BE2C (cell line): ENCODE data around the gene TMED8.

Experiments used
- DNase-seq: peaks from one replicate; pipeline ENCODE4 v3.0.0-alpha.2; 2020
- H3K27me3 ChIP-seq: fragments of 250-450 bp; sonication (Bioruptor Pico); 2 replicates; pipeline ENCODE4 v1.5.1; 2020; ENCODE audit warnings: mild to moderate bottlenecking
- H3K36me3 ChIP-seq: fragments of 250-450 bp; sonication (Bioruptor Pico); 2 replicates; pipeline ENCODE4 v1.5.1; 2020; ENCODE audit warnings: mild to moderate bottlenecking
- H3K4me1 ChIP-seq: fragments of 250-450 bp; sonication (Bioruptor Pico); 2 replicates; pipeline ENCODE4 v1.5.1; 2020
- H3K4me3 ChIP-seq: 2 replicates; pipeline ENCODE4 v1.5.1; 2011; ENCODE audit warnings: low read depth, low read length
- H3K9me3 ChIP-seq: fragments of 250-450 bp; sonication (Bioruptor Pico); 2 replicates; pipeline ENCODE4 v1.5.1; 2020
- TF ChIP-seq, protein P1 (sequence below): IDR thresholded peaks from 2 replicates; pipeline ENCODE4 v1.5.1; 2012; ENCODE audit warnings: mild to moderate bottlenecking, low read depth, low read length

Gene TMED8

DNA sequence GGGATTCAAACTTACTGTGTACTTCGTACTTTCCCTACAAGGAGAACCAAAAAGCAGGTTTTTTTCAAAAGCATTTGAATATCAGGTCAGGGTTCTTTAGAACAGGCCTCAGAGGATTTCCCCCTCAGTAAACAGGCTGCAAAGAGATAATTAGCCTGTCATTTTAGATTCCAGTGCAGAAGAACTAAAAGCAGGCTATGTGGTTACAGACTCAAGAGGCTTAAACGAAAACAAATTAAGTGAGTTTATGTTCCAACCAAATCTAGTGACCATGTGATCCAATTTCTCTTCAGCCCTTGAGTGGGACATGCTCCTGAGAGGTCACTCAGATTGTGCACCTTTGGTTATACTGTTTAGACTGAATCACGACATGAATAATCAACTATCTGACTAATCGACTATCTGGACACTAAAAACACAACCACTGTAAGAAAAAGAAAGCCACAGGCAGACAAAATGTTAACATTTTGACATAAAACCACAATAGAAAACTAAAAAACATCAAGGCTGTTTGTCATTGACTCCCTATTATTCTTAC lies 4.5 kb downstream of the TMED8 start:
- H3K4me3 ChIP-seq = no peak overlapping the region
- H3K27me3 ChIP-seq = no peaks in the 10 kb centered on the region
- TF ChIP-seq, protein P1, sequence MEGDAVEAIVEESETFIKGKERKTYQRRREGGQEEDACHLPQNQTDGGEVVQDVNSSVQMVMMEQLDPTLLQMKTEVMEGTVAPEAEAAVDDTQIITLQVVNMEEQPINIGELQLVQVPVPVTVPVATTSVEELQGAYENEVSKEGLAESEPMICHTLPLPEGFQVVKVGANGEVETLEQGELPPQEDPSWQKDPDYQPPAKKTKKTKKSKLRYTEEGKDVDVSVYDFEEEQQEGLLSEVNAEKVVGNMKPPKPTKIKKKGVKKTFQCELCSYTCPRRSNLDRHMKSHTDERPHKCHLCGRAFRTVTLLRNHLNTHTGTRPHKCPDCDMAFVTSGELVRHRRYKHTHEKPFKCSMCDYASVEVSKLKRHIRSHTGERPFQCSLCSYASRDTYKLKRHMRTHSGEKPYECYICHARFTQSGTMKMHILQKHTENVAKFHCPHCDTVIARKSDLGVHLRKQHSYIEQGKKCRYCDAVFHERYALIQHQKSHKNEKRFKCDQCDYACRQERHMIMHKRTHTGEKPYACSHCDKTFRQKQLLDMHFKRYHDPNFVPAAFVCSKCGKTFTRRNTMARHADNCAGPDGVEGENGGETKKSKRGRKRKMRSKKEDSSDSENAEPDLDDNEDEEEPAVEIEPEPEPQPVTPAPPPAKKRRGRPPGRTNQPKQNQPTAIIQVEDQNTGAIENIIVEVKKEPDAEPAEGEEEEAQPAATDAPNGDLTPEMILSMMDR = no peak
- peaks cover 4% of the 10 kb centered on the region; the same call in 1 of the 2 replicates for H3K4me1 ChIP-seq
- H3K9me3 ChIP-seq = no peaks in the 10 kb centered on the region
- no peak for DNase-seq
- H3K36me3 ChIP-seq = no peaks in the 10 kb centered on the region

DNA sequence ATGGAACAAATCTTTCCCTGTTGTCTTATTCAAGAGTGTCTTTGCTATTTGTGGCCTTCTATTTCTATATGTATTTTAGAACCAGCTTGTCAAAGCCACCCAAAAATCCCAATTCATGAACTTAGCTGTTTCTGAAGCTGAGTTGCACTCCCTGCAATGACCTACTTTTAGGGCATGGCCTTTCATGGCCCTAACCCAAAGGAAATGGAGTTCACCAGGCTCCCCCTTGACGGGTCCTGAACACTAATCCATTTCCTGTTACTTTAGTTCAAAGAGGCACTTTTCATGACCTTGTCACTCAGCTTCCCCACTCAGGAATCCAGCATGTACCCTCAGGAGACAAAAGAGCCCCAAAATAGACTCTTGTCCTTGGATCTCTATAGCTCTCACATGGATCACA lies 7.6 kb downstream of the TMED8 start:
- Histone ChIP-seq H3K4me3 (no peak overlapping the region), H3K9me3 (no peaks in the 10 kb centered on the region), H3K4me1 (no peaks in the 10 kb centered on the region), H3K27me3 (no peaks in the 10 kb centered on the region), H3K36me3 (no peaks in the 10 kb centered on the region)
- DNase-seq = no peak
- TF ChIP-seq, protein P1 = no peak

DNA sequence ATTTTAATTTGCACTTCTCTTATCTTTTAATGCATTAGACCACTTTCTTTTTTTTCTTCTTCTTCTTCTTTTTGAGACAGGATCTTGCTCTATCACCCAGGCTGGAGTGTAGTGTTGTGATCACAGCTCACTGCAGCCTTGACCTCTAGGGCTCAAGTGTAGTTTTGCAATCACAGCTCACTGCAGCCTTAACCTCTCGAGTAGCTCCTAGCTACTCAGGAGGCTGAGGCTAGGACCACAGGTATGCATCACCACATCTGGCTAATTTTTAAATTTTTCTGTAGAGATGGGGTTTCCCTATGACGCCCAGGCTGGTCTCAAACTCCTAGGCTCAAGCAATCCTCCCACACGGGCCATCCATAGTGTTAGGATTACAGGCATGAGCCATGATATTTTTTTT lies 12.7 kb downstream of the TMED8 start:
- Histone ChIP-seq H3K4me1 (no peaks in the 10 kb centered on the region), H3K36me3 (no peaks in the 10 kb centered on the region), H3K9me3 (no peaks in the 10 kb centered on the region), H3K27me3 (no peaks in the 10 kb centered on the region), H3K4me3 (no peak overlapping the region)
- DNase-seq = no peak
- TF ChIP-seq, protein P1 = no peak

DNA sequence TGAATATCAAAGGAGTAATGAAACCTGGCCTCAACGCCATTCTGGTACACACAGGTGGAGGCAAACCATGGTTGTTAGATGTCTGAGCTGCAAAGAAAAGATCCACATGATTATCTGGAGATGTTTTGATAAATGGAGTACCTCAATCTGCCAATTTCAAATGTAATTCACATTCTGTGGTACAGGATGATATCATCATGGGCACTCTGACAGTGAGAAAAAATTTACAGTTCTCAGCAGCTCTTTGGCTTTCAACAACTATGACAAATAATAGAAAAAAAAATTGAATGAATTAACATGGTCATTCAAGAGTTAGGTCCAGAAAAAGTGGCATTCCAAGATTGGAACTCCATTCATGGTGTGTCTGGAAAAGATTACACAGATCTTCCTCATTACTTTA lies 17.3 kb downstream of the TMED8 start:
- Histone ChIP-seq H3K4me1 (no peaks in the 10 kb centered on the region), H3K9me3 (no peaks in the 10 kb centered on the region), H3K27me3 (no peaks in the 10 kb centered on the region), H3K36me3 (no peaks in the 10 kb centered on the region), H3K4me3 (no peak overlapping the region)
- no peak for DNase-seq
- TF ChIP-seq, protein P1 = no peak

DNA sequence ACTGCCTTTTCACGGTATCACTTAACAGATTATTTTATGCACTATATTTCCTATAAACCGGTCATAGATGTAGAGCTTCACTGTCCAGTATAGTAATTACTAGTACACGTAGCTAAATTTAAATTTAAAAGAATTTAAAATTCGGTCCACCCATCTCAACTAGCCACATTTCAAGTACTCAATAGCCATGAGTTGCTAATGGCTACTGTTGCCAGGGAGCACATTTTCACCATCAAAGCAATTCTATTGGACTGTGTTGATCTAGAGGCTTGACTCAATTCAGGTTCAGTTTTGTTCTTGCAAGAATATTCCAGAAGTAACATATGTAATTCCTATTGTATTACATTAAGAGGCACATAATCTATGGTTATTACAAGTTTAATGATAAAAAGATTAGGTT lies 20.0 kb downstream of the TMED8 start:
- TF ChIP-seq, protein P1 = no peak
- H3K36me3 ChIP-seq = no peaks in the 10 kb centered on the region
- no peaks in the 10 kb centered on the region for H3K4me1 ChIP-seq
- H3K4me3 ChIP-seq = no peak overlapping the region
- DNase-seq = no peak
- H3K9me3 ChIP-seq = no peaks in the 10 kb centered on the region
- H3K27me3 ChIP-seq = no peaks in the 10 kb centered on the region

DNA sequence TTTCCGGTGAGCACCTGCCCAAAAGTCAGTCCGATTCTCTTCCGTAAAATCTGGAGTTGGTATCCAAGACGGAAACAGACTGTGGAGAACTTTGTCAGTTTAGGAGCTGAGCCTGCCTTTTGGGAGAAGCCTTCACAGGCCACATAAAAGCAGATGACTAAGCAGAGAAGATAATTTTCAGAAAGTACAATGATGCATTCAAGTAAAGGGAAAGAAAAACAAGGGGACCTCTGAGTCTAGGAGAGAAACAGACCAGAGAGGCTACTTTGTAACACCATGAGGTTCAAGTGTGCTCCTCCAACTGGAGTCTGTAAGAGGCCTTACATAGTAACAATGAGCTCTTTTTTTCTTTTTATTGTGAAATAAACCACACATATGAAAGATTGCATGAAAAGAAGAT lies 21.1 kb downstream of the TMED8 start:
- no peaks in the 10 kb centered on the region for H3K36me3 ChIP-seq
- no peak overlapping the region for H3K4me3 ChIP-seq
- TF ChIP-seq, protein P1 = no peak
- no peaks in the 10 kb centered on the region for H3K9me3 ChIP-seq
- no peak for DNase-seq
- H3K27me3 ChIP-seq = no peaks in the 10 kb centered on the region
- peaks cover 2% of the 10 kb centered on the region for H3K4me1 ChIP-seq
